ENCODE results near the gene RAB27A. TPM values are rescaled to one million over a fixed set of nuclear protein-coding genes. Genes with fewer than 3 reads are reported as not detected.

RAB27A gene
- total RNA-seq, 3 donors from 2014 or later: 95.3 to 144 (median 108) TPM

Other genes starting within 250 kb of the RAB27A start
- gene RSL24D1, start 92.9 kb downstream of the RAB27A start, total RNA-seq: 100 to 1,000 TPM; 182 to 211 (median 191) TPM
- gene PIGBOS1, start 29.3 kb upstream of the RAB27A start, total RNA-seq: 10 to 100 TPM; 10.3 to 13.0 (median 10.8) TPM
- 10 to 100 TPM; 12.2 to 14.2 (median 13.0) TPM for gene PIGB, start 29.4 kb upstream of the RAB27A start, total RNA-seq
- gene CCPG1, start 118.5 kb upstream of the RAB27A start, total RNA-seq: 1 to 10 TPM; 7.1 to 9.9 (median 7.1) TPM
- under 1 TPM in 2 of 3 donors, not detected in 1; 0.30 to 0.76 TPM for gene PIERCE2, start 118.7 kb upstream of the RAB27A start, total RNA-seq
- under 1 TPM; 0.34 to 0.83 (median 0.46) TPM for gene DNAAF4, start 218.4 kb upstream of the RAB27A start, total RNA-seq